Measurements from ENCODE around the gene ANKRD13A.
A peak's percentile ranks its signal among the peaks of the same experiment; 100 is the strongest.
"Not testable (repeated sequence)": the region's sequence is repeated elsewhere in the genome, so short reads cannot be mapped to it uniquely, and the experiment has no call there.

Gene ANKRD13A

DNA sequence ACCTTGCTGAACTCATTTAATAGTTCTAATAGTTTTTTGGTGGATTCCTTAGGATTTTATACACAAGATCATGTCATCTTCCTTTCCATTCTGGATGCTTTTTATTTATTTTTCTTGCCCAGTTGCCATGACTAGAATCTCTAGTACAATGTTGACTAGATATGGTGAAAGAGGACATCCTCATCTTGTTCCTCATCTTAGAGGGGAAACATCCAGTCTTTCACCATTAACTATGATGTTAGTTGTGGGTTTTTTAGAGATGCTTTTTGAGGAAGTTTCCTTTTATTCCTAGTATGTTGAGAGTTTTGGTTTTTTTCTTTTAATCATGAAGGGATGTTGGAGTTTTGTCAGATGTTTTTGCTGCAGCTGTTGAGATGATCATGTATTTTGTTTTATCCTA lies 8.7 kb downstream of the ANKRD13A start:
- no peak for DNase-seq (ENCODE audit: low spot score)

DNA sequence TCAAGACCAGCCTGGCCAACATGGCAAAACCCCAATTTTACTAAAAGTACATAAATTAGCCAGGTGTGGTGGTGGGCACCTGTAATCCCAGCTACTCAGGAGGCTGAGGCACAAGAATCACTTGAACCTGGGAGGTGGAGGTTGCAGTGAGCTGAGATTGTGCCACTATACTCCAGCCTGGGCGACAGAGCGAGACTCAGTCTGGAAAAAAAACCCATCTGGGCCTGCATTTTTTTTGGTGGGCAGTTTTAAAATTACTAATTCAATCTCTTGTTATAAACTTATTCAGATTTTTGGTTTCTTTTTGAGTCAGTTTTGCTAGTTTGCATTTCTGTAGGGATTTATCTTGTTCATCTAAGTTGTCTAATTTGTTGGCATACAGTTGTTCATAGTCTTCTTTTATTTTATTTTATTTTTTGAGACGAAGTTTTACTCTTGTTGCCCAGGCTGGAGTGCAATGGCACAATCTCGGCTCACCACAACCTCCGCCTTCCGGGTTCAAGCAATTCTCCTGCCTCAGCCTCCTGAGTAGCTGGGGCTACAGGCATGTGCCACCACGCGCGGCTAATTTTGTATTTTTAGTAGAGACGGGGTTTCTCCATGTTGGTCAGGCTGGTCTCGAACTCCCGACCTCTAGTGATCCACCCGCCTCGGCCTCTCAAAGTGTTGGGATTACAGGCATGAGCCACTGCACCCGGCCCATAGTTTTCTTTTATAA lies 9.6 kb downstream of the ANKRD13A start:
- not testable (repeated sequence) for DNase-seq (ENCODE audit: low spot score)

- no peak for DNase-seq (ENCODE audit: low spot score)
These were observed 11.9 kb downstream of the ANKRD13A start for GRCh38 chr12:110010853-110011723.

GRCh38 chr12:110012137-110012536 lies 12.9 kb downstream of the ANKRD13A start:
- no peak for DNase-seq (ENCODE audit: low spot score)

DNA sequence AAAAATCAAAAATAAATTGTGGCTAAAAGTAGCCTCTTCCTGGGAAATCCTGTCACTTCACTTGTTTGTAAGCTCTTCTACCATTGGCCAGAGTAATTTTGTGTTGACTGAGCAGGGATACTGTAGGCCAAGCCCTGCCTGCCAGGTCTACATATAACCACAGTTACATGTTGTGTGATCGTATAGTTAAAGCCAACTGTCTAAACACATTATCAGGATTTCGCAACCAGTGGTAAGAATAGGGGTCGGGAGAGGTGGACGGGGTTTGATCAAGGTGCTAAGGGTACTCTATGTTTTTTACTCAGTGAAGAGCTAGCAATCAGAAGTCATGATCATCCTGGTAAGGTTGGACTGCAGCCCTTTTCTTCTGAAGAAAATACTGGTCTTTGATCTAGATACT lies 13.4 kb downstream of the ANKRD13A start:
- DNase-seq (ENCODE audit: low spot score): no peak

DNA sequence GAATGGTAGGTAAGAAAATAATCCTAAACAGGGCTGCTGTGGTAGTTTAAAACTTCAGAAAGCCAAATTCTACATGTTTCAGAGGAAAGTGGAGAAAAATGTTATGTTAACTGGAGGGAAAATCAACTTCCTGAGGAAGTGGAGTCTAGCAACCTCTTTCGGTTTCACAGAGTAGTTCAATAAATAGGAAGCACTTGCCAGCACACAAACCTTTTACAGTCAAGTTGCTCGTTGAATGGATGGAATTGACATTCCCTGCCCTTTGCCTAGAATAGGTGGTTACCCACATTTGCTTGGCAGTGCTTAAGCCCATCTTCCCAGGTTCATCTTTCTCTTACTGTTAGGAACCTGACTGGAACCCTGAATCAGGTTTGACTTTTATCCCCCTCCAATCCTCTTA lies 15.9 kb downstream of the ANKRD13A start:
- DNase-seq (ENCODE audit: low spot score): no peak

GRCh38 chr12:110020956-110021355 lies 21.7 kb downstream of the ANKRD13A start:
- no peak for DNase-seq (ENCODE audit: low spot score)

DNA sequence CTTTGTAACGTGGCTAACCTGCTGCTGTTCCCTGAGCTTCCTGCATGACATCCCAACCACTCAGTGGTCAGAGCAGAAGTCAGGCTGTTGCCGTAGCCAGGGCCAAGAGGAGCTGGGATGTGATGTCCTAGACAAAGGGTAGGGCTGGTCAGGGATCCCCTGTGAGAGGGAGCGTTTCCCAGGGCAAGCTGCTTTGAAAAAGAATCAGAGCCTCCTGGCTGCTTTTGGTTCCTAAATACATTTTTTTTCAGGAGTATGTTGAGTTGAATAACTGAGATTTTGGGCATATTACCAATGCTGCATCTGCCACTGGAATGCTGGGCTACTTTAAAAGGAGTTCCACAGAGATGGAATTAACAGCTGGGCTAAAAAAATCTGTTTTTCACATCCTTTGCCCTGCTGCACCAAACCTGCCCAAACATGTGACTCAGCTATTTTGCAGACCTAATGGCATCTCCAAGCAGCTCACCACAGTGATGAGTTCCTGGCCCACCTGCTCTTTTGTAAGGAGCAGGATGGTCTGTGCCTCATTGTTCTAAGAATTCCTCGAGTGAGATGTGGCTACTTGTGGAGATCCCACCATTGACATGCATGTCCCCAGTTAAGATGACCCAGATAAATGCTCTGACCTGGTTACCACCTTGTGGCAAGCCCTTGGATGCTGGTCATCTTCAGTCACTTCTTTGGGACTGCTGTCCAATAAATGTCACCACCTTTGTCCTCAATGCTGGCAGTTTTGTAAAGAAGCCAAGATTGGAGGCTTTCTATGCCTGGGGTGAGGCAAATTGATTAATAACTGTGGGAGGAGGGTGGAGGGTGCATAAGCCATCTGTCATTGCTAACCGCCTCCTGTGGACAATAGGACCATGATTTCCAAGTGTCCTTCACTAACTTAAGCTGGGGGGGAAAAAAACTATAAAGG lies 24.1 kb downstream of the ANKRD13A start:
- no peak for DNase-seq (ENCODE audit: low spot score)

DNA sequence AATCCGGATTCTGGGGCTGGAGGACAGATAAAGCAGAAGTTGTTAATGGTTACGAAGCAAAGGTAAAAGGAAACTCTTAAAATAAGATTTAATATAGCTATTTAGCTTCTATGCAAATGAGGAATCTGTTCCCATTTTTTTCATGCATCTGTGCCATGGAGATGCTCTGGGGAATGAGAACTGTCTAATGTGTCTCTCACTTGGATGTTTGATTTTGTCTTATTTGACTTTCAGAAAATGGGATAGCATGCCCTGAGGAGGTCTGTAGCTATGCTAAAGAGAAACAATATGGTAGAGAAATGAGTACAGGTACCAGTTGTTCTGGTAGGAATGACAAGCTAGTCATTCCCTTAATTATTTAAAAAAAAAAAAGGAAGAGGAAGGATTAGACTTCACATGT lies 24.8 kb downstream of the ANKRD13A start:
- DNase-seq (ENCODE audit: low spot score): no peak

- no peak for DNase-seq (ENCODE audit: low spot score)
These were observed 29.1 kb downstream of the ANKRD13A start for GRCh38 chr12:110028323-110028722.

DNA sequence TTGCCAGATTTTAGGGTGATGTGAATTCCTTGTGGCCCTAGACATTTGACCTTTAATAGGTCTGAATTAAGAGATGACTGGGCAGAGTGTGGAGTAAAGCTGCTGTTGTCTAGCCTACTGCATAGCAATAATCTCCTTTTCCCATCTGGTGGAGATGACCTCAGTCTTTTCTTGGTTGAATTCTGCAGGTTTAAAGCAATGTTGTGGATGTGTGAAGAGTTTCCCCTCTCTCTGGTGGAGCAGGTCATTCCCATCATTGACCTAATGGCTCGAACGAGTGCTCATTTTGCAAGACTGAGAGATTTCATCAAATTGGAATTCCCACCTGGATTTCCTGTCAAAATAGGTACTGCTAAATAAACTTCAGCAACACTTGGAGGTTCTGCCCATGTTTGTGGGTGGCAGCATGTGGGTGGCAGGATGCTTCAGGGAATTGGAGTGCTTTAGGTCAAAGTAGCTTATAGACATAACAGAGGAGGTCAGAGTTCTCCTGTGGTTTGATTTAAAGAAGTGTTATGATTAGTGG lies 30.1 kb downstream of the ANKRD13A start:
- DNase-seq (ENCODE audit: low spot score): no peak

DNA sequence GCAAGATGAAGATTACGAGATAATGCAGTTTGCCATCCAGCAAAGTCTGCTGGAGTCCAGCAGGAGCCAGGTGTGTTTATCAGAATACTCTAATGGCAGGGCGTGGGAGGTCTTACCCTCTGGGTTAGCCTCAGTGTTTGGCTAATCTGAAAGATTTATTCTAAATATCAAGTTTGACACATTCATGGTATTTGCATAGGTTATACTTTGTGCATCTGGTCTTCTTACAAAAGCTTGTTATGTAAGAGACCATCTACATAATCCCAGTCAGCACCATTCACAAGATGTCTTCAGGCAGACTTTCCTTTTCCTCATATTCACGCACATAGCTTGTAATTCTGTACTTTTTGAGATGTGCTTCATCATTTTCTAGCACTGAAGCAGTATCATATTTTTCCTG lies 34.7 kb downstream of the ANKRD13A start:
- no peak for DNase-seq (ENCODE audit: low spot score)

- DNase-seq (ENCODE audit: low spot score): no peak
These were observed 36.4 kb downstream of the ANKRD13A start for GRCh38 chr12:110035534-110036104.

DNA sequence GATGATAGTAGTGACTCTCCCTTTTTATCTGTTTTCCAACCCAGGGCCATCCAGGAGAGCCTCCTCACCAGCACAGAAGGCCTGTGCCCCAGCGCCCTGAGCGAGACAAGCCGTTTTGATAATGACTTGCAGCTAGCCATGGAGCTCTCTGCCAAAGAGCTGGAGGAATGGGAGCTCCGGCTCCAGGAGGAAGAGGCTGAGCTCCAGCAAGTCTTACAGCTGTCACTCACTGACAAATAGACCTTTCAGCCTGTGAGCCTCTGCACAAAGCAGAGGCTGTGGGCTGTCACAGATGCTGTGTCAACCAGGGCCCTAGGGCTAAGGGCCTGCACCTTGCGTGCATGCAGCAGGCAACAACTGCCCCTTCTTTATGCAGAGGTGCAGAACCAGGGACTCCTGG lies 38.1 kb downstream of the ANKRD13A start:
- no peak for DNase-seq (ENCODE audit: low spot score)

DNA sequence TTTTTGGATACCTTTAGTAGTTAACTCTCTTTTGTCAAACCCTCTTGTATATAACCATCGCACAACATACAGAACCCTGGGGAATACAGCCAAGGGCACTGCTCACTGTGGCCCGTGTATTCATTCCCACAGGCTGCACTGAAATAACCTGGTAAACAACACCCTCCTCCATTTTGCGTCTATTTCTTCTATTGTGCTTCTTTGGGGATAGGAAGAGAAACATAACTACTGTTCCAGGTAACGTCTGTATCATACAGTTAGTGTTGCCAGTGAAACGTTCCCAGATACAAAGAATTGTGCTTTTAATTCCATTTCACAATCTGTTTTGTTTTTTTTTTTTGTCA lies 39.5 kb downstream of the ANKRD13A start:
- DNase-seq (ENCODE audit: low spot score): no peak

- DNase-seq (ENCODE audit: low spot score): peak; percentile 90
These were observed 40.0 kb downstream of the ANKRD13A start for GRCh38 chr12:110039085-110039807.

DNA sequence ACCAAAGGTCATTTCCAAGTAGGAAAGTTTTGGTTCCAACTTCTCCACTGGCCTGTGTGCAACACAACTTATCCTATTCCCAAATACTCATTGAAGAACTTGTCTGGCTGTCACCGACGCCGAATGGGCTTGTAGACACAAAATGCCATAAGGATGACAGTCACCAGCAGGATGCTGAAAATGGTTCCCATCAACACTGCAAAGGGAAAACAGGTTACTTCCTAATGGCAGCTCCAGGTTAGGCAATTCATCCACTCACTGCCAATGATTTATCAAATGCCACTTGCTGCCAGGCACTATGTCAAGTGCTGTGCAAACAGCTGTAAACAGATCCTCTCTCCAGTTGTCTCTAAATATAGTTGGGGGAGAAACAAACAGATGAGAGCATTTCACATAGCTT lies 43.0 kb downstream of the ANKRD13A start:
- DNase-seq (ENCODE audit: low spot score): no peak

GRCh38 chr12:110046451-110047187 lies 47.4 kb downstream of the ANKRD13A start:
- no peak for DNase-seq (ENCODE audit: low spot score)

DNA sequence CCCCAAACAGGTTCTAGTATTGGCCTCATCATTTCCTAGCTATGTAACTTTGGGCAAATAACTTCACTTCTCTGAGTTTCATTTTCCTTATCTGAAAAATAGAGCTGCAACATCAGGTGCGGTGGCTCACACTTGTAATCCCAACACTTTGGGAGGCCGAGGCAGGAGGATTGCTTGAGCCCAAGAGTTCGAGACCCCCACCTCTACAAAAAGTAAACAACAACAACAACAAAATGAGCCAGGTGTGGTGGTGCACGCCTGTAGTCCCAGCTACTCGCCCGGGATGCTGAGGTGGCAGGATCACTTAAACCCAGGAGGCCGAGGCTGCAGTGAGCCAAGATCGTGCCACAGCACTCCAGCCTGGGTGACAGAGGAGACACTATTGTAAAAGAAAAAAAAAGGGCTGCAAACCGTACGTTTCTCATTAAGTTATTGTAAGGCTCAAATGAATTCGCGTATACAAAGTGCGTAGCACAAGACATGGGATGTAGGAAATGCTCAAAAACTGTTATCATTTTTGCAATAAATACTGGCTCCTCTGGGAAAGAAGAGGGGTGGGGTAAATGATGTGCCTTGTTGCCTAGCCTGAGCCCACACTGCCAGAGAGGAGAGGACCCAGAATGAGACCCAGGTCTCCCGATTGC lies 48.2 kb downstream of the ANKRD13A start:
- no peak for DNase-seq (ENCODE audit: low spot score)
